Right lobe of liver (tissue), 6 donors: ENCODE measurements around the gene SLA2. TPM values are rescaled to one million over a fixed set of nuclear protein-coding genes. Genes with fewer than 3 reads are reported as not detected.

ENCODE experiments used
- ATAC-seq, 4 donors: fragments of 200-7000 bp; cut with Tn5 transposase; one replicate each; pipeline ENCODE4 v1.9.1; 2020; ENCODE audit warnings: mild to moderate bottlenecking in 4 of 4, moderate library complexity in 4 of 4
- DNase-seq, 3 donors: peaks; one replicate each; pipeline ENCODE4 v3.0.0-alpha.2; 2020
- H3K27ac ChIP-seq, 3 donors: fragments of 200-600 bp; one replicate each; pipeline ENCODE4 v1.8.0; 2022
- H3K27me3 ChIP-seq, 2 donors: fragments of 200-600 bp; one replicate each; pipeline ENCODE4 v1.8.0; 2022
- H3K36me3 ChIP-seq, 4 donors: fragments of 200-600 bp; sonication (generic) in 1 of 4; one replicate each; pipeline versions ENCODE4 v1.5.1 to v1.8.0; 2017 to 2022; ENCODE audit warnings: control low read depth in 1 of 4
- H3K4me1 ChIP-seq, 4 donors: fragments of 200-600 bp; sonication (generic) in 1 of 4; one replicate each; pipeline versions ENCODE4 v1.5.1 to v1.8.0; 2017 to 2022; ENCODE audit warnings: control low read depth in 1 of 4
- H3K4me3 ChIP-seq, 3 donors: fragments of 200-600 bp; one replicate each; pipeline ENCODE4 v1.8.0; 2022
- H3K9me3 ChIP-seq, 4 donors: fragments of 200-600 bp; sonication (generic) in 1 of 4; one replicate each; pipeline versions ENCODE4 v1.5.1 to v1.8.0; 2017 to 2022; ENCODE audit warnings: control low read depth in 1 of 4
- CTCF ChIP-seq, 4 donors: fragments of 200-600 bp in 3 of 4; fragments of 450-650 bp in 1 of 4; IDR thresholded peaks; one replicate each; pipeline versions ENCODE4 v1.5.1 to v1.8.0; 2016 to 2022; ENCODE audit warnings: antibody characterized with exemption in 4 of 4, mild to moderate bottlenecking in 2 of 4
- POLR2A ChIP-seq: fragments of 450-650 bp; IDR thresholded peaks from one replicate; pipeline ENCODE4 v1.6.1; 2017; ENCODE audit warnings: antibody characterized with exemption, mild to moderate bottlenecking
- WGBS: methylation state at CpG from one replicate; pipeline ENCODE4 v1.1.6; 2018; ENCODE audit warnings: low coverage, low lambda C conversion rate; ENCODE audit not compliant: insufficient coverage; ENCODE audit errors: missing lambda C conversion rate; 5-methylcytosine and 5-hydroxymethylcytosine counted together
- intact Hi-C, 2 donors: fragments of 100-400 bp; cut with DNase I; formaldehyde crosslinking; loops; one replicate each; pipeline versions ENCODE4 v1.11.2 to v1.14.1; 2022
- total RNA-seq, 6 experiments: library from RNA; depleted of rRNA in 2 of 6; stranded (reverse); fragments of >200 nt in 2 of 6; fragmentation: NEBNext Ultra II Directional in 3 of 6; extraction: Animal tissue kit (Norgen Biotek cat#: 25700) in 3 of 6; gene quantifications; one replicate each; pipeline versions ENCODE4 v1.1.0 to v1.2.4, GENCODE V29; 2016 to 2023
- donor health status: DM: no; HTN: yes; CAD: no.
- donor health status: DM: no; HTN: no; CAD: no.
- donor health status: DM: no; HTN: no; CAD: no.
- donor health status: DM: no; HTN: yes; CAD: no.
- donor health status: DM: no; HTN: yes; CAD: no.

Gene SLA2
- total RNA-seq, 6 experiments from 2014 or later = 0.18 to 0.50 (median 0.32) TPM

GRCh38 chr20:36606158-36607066, 39.6 kb downstream of the SLA2 start:
- H3K36me3 ChIP-seq = peaks cover 11 to 37% (median 26%) of the 10 kb centered on the region in 4 donors
- ATAC-seq (peak; percentile 14 to 47 (median 43)), DNase-seq (peak; percentile 56 to 73 (median 73))
- H3K27ac ChIP-seq = peak overlapping the region; percentile 84 to 90 (median 88)
- H3K27me3 ChIP-seq = no peaks in the 10 kb centered on the region
- intact Hi-C loops = no loop called here
- WGBS = 0% methylated on average over 18 of the region's 31 CpGs
- H3K4me1 ChIP-seq = peaks cover 0 to 14% (median 6%) of the 10 kb centered on the region in 4 donors
- H3K4me3 ChIP-seq = peak overlapping the region; percentile 100
- TF ChIP-seq POLR2A (peak; percentile 50), CTCF (IDR thresholded peaks at IDR 0.05) (no peak)
- no peaks in the 10 kb centered on the region for H3K9me3 ChIP-seq

DNA sequence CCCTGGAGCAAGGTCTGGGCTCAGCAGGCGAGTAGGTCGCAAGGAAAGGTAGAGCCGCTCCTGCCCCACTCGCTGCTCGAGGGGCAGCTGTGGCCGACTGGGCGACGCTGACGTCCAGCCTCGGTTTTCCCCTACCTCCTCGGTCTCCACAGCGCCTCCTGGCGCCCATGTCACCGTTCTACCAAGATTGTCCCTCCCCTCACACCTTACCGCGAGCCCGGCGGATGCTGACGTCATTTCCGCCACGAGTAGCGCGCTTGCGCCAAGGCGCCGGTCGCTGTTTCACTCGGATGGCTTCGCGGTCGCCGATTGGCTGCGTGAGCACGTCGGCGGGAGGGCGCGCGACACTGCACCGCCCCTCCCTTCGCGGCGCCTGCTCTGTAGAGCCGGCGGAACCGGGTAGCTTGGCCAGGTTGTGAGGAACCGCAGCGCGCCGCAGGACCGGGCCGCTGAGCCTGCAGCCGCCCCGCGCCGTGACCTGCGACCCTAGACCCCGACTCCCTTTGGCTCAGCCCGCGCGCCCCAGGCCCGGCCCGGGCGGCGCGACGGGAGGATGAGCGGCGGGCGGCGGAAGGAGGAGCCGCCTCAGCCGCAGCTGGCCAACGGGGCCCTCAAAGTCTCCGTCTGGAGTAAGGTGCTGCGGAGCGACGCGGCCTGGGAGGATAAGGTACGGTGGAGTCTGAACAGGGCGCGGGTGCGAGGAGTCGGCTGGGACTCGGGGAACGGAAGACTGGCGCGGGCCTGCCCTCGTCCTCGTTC, 40.4 kb downstream of the SLA2 start, which contains the start of gene RAB5IF:
Gene RAB5IF, plus strand, starts transcription at position 381 of the 759 bp plus-strand sequence. Its CDS starts 173 bp downstream, at position 554.
- Histone ChIP-seq H3K36me3 (peaks cover 11 to 29% (median 18%) of the 10 kb centered on the region in 4 donors), H3K27ac (peak within 1 kb of the TSS; percentile 86 to 90 (median 88)), H3K27me3 (no peaks in the 10 kb centered on the region), H3K4me1 (peaks cover 0 to 14% (median 6%) of the 10 kb centered on the region in 4 donors), H3K4me3 (peak within 1 kb of the TSS; percentile 100), H3K9me3 (no peaks in the 10 kb centered on the region)
- intact Hi-C loops = no loop called here
- TF ChIP-seq CTCF (IDR thresholded peaks at IDR 0.05) (peak; percentile 92 to 98 (median 95)), POLR2A (peak; percentile 99)
- 0% methylated on average over 8 of the region's 90 CpGs for WGBS
- DNase-seq (peak; percentile 98 to 99 (median 99)), ATAC-seq (peak; percentile 89 to 97 (median 93))

DNA sequence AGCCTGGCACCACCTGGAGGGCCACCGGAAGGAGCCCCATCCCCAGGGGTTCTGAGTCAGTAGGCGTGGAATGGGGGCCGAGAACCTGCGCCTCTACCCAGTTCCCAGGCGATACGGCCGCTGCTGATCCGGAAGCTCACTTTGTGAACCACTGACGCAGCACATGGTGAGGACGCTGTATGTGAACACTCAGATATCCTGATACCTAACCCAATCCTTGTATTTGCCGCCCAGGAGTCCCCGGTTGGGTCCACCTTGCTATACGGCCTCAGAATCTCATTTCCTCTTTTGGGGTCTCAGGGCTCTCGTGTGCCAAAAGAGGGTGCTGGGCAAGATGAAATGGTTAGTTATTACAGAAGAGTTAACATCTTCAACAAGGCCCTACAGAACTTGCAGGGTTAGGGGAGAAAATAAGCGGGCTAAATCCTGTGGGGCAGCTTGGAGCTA, 41.0 kb downstream of the SLA2 start:
- intact Hi-C loops = no loop called here
- ATAC-seq = peak; percentile 9 to 11 (median 10)
- no peak for TF ChIP-seq POLR2A
- no peak for TF ChIP-seq CTCF (IDR thresholded peaks at IDR 0.05)
- peak; percentile 49 to 66 (median 61) for DNase-seq
- Histone ChIP-seq H3K4me3 (peak overlapping the region; percentile 3 to 100 (median 100)), H3K9me3 (no peaks in the 10 kb centered on the region), H3K27ac (peak overlapping the region; percentile 77 to 88 (median 86)), H3K36me3 (peaks cover 7 to 23% (median 15%) of the 10 kb centered on the region in 4 donors), H3K4me1 (peaks cover 0 to 14% (median 6%) of the 10 kb centered on the region in 4 donors), H3K27me3 (no peaks in the 10 kb centered on the region)
- WGBS = 36% methylated on average over 9 of the region's 15 CpGs

DNA sequence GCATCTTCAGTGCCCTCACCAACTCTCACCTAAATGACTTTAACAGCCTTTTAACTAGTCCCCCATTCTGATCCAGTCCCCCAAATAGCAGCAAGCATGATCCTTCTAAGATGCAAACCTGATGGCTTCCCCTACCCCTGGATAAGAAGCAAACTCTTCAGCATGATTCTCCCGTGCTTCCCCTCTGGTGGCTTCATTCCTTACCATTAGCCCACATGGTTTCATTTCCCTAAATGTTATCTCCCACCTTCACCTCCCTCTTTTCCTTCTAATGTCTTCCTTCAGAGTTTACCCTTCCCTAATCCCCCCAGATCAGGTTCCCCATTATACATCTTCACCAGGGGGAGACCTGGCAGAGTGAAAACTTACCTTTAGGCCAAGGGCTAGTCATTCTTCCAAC, 44.5 kb downstream of the SLA2 start:
- H3K4me3 ChIP-seq = no peak overlapping the region
- no peak overlapping the region for H3K27ac ChIP-seq
- no peaks in the 10 kb centered on the region for H3K9me3 ChIP-seq
- WGBS = 60% methylated on average over 1 of the region's 1 CpG
- DNase-seq (no peak), ATAC-seq (no peak)
- TF ChIP-seq CTCF (IDR thresholded peaks at IDR 0.05) (no peak), POLR2A (no peak)
- H3K4me1 ChIP-seq = peaks cover 0 to 5% (median 0%) of the 10 kb centered on the region in 4 donors
- intact Hi-C loops = no loop called here
- no peaks in the 10 kb centered on the region for H3K36me3 ChIP-seq
- H3K27me3 ChIP-seq = no peaks in the 10 kb centered on the region
